Neutrophil (primary cell): ENCODE data around the gene HDGFL2.

Experiments used
- H3K27ac ChIP-seq: fragments of 200-600 bp; sonication (generic); 2 replicates; pipeline ENCODE4 v1.5.1; 2016; ENCODE audit warnings: mild to moderate bottlenecking, moderate library complexity
- H3K27me3 ChIP-seq: fragments of 200-600 bp; sonication (generic); 2 replicates; pipeline ENCODE4 v1.6.0; 2016; ENCODE audit warnings: mild to moderate bottlenecking
- H3K36me3 ChIP-seq: fragments of 200-600 bp; sonication (generic); 2 replicates; pipeline ENCODE4 v1.5.1; 2017
- H3K4me1 ChIP-seq, 2 experiments: fragments of 200-600 bp in 1 of 2; sonication (generic) in 1 of 2; 1 replicate in 1 of 2; 2 replicates in 1 of 2; pipeline versions ENCODE4 v1.5.1 to v1.6.1; 2013 to 2016; ENCODE audit warnings: low read depth in 1 of 2, low read length in 1 of 2, mild to moderate bottlenecking in 1 of 2, moderate library complexity in 1 of 2; ENCODE audit not compliant: control insufficient read depth in 1 of 2, insufficient read depth in 1 of 2
- H3K4me3 ChIP-seq, 2 experiments: fragments of 200-600 bp in 1 of 2; sonication (generic) in 1 of 2; 1 replicate in 1 of 2; 2 replicates in 1 of 2; pipeline ENCODE4 v1.5.1; 2013 to 2016; ENCODE audit warnings: low read depth in 1 of 2, low read length in 1 of 2, mild to moderate bottlenecking in 1 of 2, moderate library complexity in 1 of 2
- H3K9me3 ChIP-seq: fragments of 200-600 bp; sonication (generic); 2 replicates; pipeline ENCODE4 v1.5.1; 2016
- CTCF ChIP-seq: fragments of 200-600 bp; sonication (generic); IDR thresholded peaks from 2 replicates; pipeline ENCODE4 v1.5.1; 2016; ENCODE audit warnings: antibody characterized with exemption

Gene HDGFL2

GRCh38 chr19:4534836-4535658 is 63.0 kb downstream of the HDGFL2 start, which contains the start of gene PLIN5:
Gene PLIN5, minus strand, starts transcription at chr19:4535224. Its CDS starts 1,150 bp downstream, at chr19:4534074.
- Histone ChIP-seq H3K4me3 (peak within 1 kb of the TSS; percentile 97 to 100), H3K27ac (peak within 1 kb of the TSS; percentile 95), H3K36me3 (peaks cover 24% of the 10 kb centered on the region), H3K4me1 (peaks cover 60 to 62% of the 10 kb centered on the region in 2 experiments), H3K27me3 (no peaks in the 10 kb centered on the region), H3K9me3 (no peaks in the 10 kb centered on the region)
- no peak for TF ChIP-seq CTCF

- Histone ChIP-seq H3K36me3 (peaks cover 24% of the 10 kb centered on the region), H3K4me1 (peaks cover 77 to 79% of the 10 kb centered on the region in 2 experiments), H3K9me3 (no peaks in the 10 kb centered on the region), H3K27ac (peak overlapping the region; percentile 95), H3K27me3 (no peaks in the 10 kb centered on the region), H3K4me3 (peak overlapping the region; percentile 97 to 100)
- no peak for TF ChIP-seq CTCF
These were observed 64.7 kb downstream of the HDGFL2 start for GRCh38 chr19:4536798-4537197.

- peak overlapping the region; percentile 97 to 100 for H3K4me3 ChIP-seq
- H3K27me3 ChIP-seq: no peaks in the 10 kb centered on the region
- peak overlapping the region; percentile 95 for H3K27ac ChIP-seq
- H3K9me3 ChIP-seq: no peaks in the 10 kb centered on the region
- H3K36me3 ChIP-seq: peaks cover 24% of the 10 kb centered on the region
- H3K4me1 ChIP-seq: peaks cover 89 to 92% of the 10 kb centered on the region in 2 experiments
- TF ChIP-seq CTCF: no peak
These were observed 66.0 kb downstream of the HDGFL2 start for GRCh38 chr19:4537953-4538600.

- peak overlapping the region; percentile 97 to 100 for H3K4me3 ChIP-seq
- peaks cover 24% of the 10 kb centered on the region for H3K36me3 ChIP-seq
- no peak for TF ChIP-seq CTCF
- no peaks in the 10 kb centered on the region for H3K9me3 ChIP-seq
- H3K4me1 ChIP-seq: peaks cover 89 to 97% of the 10 kb centered on the region in 2 experiments
- H3K27me3 ChIP-seq: no peaks in the 10 kb centered on the region
- peak overlapping the region; percentile 95 for H3K27ac ChIP-seq
These were observed 66.5 kb downstream of the HDGFL2 start for GRCh38 chr19:4538601-4538954.

GRCh38 chr19:4539169-4539692 is 67.1 kb downstream of the HDGFL2 start:
- TF ChIP-seq CTCF: no peak
- no peaks in the 10 kb centered on the region for H3K27me3 ChIP-seq
- H3K27ac ChIP-seq: peak overlapping the region; percentile 95
- H3K4me3 ChIP-seq: peak overlapping the region; percentile 97 to 100
- peaks cover 87 to 100% of the 10 kb centered on the region in 2 experiments for H3K4me1 ChIP-seq
- H3K9me3 ChIP-seq: no peaks in the 10 kb centered on the region
- H3K36me3 ChIP-seq: peaks cover 24% of the 10 kb centered on the region
